ENCODE data around the gene DSCAM.

DSCAM gene

DNA sequence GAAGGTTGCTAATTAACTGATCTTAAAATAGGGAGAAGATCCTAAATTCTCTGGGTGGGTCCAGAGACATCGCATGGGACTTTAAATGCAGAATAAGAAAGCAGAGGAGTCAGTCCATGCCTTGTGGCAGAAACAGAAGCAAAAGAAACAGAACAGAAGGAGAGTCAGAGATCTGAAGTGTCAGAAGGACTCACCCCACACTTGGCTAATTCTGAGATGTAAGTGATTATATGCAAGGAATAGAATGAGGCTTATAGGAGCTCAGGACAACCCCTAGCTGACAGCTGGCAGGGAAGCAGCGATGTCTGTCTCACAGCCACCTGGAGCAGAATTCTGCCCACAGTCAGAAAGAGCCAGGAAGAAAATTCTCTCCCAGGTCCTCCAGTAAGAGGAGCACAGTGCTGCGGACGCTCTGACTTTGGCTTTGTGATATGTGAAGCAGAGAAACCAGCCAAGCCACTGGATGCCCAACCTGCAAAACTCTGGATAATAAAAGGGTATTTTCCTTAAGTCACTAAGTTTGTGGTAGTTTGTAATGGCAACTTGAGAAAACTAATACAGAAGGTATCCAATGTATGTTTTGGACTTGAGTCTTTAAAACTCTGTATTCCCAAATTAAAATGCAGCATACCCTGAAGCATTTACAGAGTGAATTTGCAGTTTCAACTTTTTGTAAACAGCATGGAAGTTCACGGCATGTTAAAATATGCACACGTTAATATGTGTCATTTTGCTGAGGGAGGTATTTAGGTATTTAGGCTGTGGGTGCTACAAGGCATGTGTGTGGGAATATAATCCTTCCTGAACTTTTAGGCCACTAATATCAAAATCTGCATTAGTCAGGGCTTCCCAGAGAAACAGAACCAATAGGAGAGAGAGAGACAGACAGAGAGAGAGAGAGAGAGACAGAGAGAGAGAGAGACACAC, 591.2 kb downstream of the DSCAM start:
- H3K9ac ChIP-seq (ENCODE audit: low read length), result no peak overlapping the region
- H3K27me3 ChIP-seq (ENCODE audit: insufficient read depth, low read length), result 0 out of 2 replicates have a peak, but pooled peaks cover 2% of the 10 kb centered on the region
- H2AFZ ChIP-seq (ENCODE audit: low read length), result no peak overlapping the region
- H3K4me2 ChIP-seq (ENCODE audit: low read length), result no peak overlapping the region
- no peak overlapping the region for H3K27ac ChIP-seq (ENCODE audit: low read depth, low read length, poor library complexity, severe bottlenecking)
- no peaks in the 10 kb centered on the region for H4K20me1 ChIP-seq (ENCODE audit: insufficient read depth, low read length)
- H3K79me2 ChIP-seq (ENCODE audit: insufficient read depth, low read length), result no peaks in the 10 kb centered on the region
- no peaks in the 10 kb centered on the region for H3K4me1 ChIP-seq (ENCODE audit: insufficient read depth, low read length, severe bottlenecking)
- no peaks in the 10 kb centered on the region for H3K9me3 ChIP-seq (ENCODE audit: low read length)
- H3K4me3 ChIP-seq (ENCODE audit: low read depth, low read length, poor library complexity, severe bottlenecking), result no peak overlapping the region
- no peaks in the 10 kb centered on the region for H3K36me3 ChIP-seq (ENCODE audit: insufficient read depth, low read length)
- TF ChIP-seq, protein P1, sequence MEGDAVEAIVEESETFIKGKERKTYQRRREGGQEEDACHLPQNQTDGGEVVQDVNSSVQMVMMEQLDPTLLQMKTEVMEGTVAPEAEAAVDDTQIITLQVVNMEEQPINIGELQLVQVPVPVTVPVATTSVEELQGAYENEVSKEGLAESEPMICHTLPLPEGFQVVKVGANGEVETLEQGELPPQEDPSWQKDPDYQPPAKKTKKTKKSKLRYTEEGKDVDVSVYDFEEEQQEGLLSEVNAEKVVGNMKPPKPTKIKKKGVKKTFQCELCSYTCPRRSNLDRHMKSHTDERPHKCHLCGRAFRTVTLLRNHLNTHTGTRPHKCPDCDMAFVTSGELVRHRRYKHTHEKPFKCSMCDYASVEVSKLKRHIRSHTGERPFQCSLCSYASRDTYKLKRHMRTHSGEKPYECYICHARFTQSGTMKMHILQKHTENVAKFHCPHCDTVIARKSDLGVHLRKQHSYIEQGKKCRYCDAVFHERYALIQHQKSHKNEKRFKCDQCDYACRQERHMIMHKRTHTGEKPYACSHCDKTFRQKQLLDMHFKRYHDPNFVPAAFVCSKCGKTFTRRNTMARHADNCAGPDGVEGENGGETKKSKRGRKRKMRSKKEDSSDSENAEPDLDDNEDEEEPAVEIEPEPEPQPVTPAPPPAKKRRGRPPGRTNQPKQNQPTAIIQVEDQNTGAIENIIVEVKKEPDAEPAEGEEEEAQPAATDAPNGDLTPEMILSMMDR (IDR thresholded peaks at IDR 0.05; ENCODE audit: low read length), result no peak
- no peak for TF ChIP-seq EZH2 (IDR thresholded peaks at IDR 0.05; ENCODE audit: borderline replicate concordance, low read length)
- H3F3A ChIP-seq (ENCODE audit: insufficient read depth, low read length), result no peaks in the 10 kb centered on the region
- no peaks in the 10 kb centered on the region for H3K9me2 ChIP-seq (ENCODE audit: low read depth, low read length)

DNA sequence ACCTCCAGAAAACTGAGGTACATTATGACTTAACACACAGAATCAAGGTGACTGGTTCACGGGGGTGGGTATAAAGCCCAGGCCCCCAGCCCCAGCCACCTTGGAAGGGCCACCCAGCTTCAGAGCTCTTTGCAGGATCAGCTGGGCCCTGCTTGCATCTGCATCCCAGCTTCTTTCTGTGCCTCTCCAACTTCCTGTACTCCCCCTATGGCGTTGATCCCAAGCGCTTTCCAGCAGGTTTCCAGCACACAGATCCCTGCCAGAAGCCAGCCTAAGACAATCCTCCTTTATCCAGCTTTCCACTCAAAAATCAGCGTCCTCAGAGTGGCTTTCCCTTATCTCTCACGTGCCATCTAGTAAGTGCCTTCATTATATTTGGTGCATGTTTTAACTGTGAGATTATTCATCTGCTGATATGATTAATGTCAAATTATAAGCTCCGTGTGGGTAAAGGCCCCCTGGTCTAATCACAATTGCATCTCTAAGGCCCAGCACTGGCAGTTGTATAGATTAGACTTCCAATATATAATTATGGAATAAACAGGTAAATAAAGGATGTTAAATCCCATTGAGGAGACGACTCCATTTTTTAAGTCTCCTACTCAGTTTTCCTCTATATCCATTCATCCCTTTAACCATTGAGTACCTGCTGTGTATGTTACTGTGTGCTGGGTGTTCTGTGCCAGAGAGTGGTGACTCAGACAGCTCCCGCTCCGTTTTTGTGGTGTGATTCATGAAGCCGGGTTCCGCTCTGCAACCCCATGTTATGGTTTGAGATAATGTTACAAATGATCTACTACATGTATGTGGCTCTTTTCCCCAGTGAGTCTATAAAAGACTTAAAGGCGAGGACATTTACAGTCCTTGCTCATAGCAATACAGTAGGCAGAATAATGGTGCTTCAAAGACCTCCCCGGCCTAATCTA, 592.2 kb downstream of the DSCAM start:
- H3K36me3 ChIP-seq (ENCODE audit: insufficient read depth, low read length), result no peaks in the 10 kb centered on the region
- H3K27me3 ChIP-seq (ENCODE audit: insufficient read depth, low read length), result 0 out of 2 replicates have a peak, but pooled peaks cover 2% of the 10 kb centered on the region
- no peak overlapping the region for H3K4me2 ChIP-seq (ENCODE audit: low read length)
- H3K9me3 ChIP-seq (ENCODE audit: low read length), result no peaks in the 10 kb centered on the region
- H3K79me2 ChIP-seq (ENCODE audit: insufficient read depth, low read length), result no peaks in the 10 kb centered on the region
- H3K4me1 ChIP-seq (ENCODE audit: insufficient read depth, low read length, severe bottlenecking), result no peaks in the 10 kb centered on the region
- H4K20me1 ChIP-seq (ENCODE audit: insufficient read depth, low read length), result no peaks in the 10 kb centered on the region
- H3K9ac ChIP-seq (ENCODE audit: low read length), result no peak overlapping the region
- H2AFZ ChIP-seq (ENCODE audit: low read length), result no peak overlapping the region
- TF ChIP-seq EZH2 (IDR thresholded peaks at IDR 0.05; ENCODE audit: borderline replicate concordance, low read length), result no peak
- TF ChIP-seq, protein P1 (IDR thresholded peaks at IDR 0.05; ENCODE audit: low read length), result no peak
- H3K27ac ChIP-seq (ENCODE audit: low read depth, low read length, poor library complexity, severe bottlenecking), result no peak overlapping the region
- no peaks in the 10 kb centered on the region for H3K9me2 ChIP-seq (ENCODE audit: low read depth, low read length)
- H3K4me3 ChIP-seq (ENCODE audit: low read depth, low read length, poor library complexity, severe bottlenecking), result no peak overlapping the region
- no peaks in the 10 kb centered on the region for H3F3A ChIP-seq (ENCODE audit: insufficient read depth, low read length)

GRCh38 chr21:40253112-40253511, 593.8 kb downstream of the DSCAM start:
- Histone ChIP-seq H2AFZ (ENCODE audit: low read length) (no peak overlapping the region), H3K27ac (ENCODE audit: low read depth, low read length, poor library complexity, severe bottlenecking) (no peak overlapping the region), H3K9me3 (ENCODE audit: low read length) (no peaks in the 10 kb centered on the region), H3K79me2 (ENCODE audit: insufficient read depth, low read length) (no peaks in the 10 kb centered on the region), H3K4me3 (ENCODE audit: low read depth, low read length, poor library complexity, severe bottlenecking) (no peak overlapping the region), H3K9ac (ENCODE audit: low read length) (no peak overlapping the region), H3K27me3 (ENCODE audit: insufficient read depth, low read length) (no peaks in the 10 kb centered on the region), H3K9me2 (ENCODE audit: low read depth, low read length) (no peaks in the 10 kb centered on the region), H3K4me1 (ENCODE audit: insufficient read depth, low read length, severe bottlenecking) (no peaks in the 10 kb centered on the region), H4K20me1 (ENCODE audit: insufficient read depth, low read length) (no peaks in the 10 kb centered on the region), H3K36me3 (ENCODE audit: insufficient read depth, low read length) (no peaks in the 10 kb centered on the region), H3F3A (ENCODE audit: insufficient read depth, low read length) (no peaks in the 10 kb centered on the region), H3K4me2 (ENCODE audit: low read length) (no peak overlapping the region)
- TF ChIP-seq, protein P1 (IDR thresholded peaks at IDR 0.05; ENCODE audit: low read length), result no peak
- TF ChIP-seq EZH2 (IDR thresholded peaks at IDR 0.05; ENCODE audit: borderline replicate concordance, low read length), result no peak

Data from OCI-LY1 (cell line).